Breast epithelium (tissue), 4 donors: ENCODE results near the gene TRIM33. TPM values are rescaled to one million over a fixed set of nuclear protein-coding genes. Genes with fewer than 3 reads are reported as not detected.

Experiments used
- DNase-seq, 2 donors: peaks; one replicate each; pipeline ENCODE4 v3.0.0-alpha.2; 2019; ENCODE audit warnings: low spot score in 2 of 2
- H3K27ac ChIP-seq, 2 donors: fragments of 200-600 bp; sonication (generic) in 1 of 2; one replicate each; pipeline ENCODE4 v1.5.1; 2016 to 2019; ENCODE audit warnings: mild to moderate bottlenecking in 1 of 2
- H3K27me3 ChIP-seq, 2 donors: fragments of 200-600 bp; sonication (generic) in 1 of 2; one replicate each; pipeline versions ENCODE4 v1.5.1 to v1.6.0; 2017 to 2019; ENCODE audit warnings: control low read depth in 1 of 2, mild to moderate bottlenecking in 1 of 2
- H3K36me3 ChIP-seq: fragments of 200-600 bp; one replicate; pipeline ENCODE4 v1.5.1; 2019
- H3K4me1 ChIP-seq, 2 donors: fragments of 200-600 bp; sonication (generic); one replicate each; pipeline ENCODE4 v1.5.1; 2016 to 2019; ENCODE audit warnings: control low read depth in 1 of 2
- H3K4me3 ChIP-seq, 3 donors: fragments of 200-600 bp; sonication (generic); 1 replicate in 2 of 3; 2 replicates in 1 of 3; pipeline ENCODE4 v1.5.1; 2016 to 2019; ENCODE audit warnings: mild to moderate bottlenecking in 3 of 3, moderate library complexity in 2 of 3
- H3K9me3 ChIP-seq, 2 donors: fragments of 200-600 bp; sonication (generic) in 1 of 2; one replicate each; pipeline ENCODE4 v1.5.1; 2016 to 2019; ENCODE audit warnings: control low read depth in 1 of 2
- POLR2A ChIP-seq: fragments of 450-650 bp; IDR thresholded peaks from one replicate; pipeline ENCODE4 v1.6.1; 2016; ENCODE audit warnings: antibody characterized with exemption, mild to moderate bottlenecking, moderate library complexity
- POLR2AphosphoS5 ChIP-seq, 3 donors: sonication (generic); formaldehyde crosslinking; IDR thresholded peaks; one replicate each; pipeline ENCODE4 v1.6.1; 2017; ENCODE audit warnings: antibody characterized with exemption in 3 of 3
- intact Hi-C: fragments of 100-400 bp; cut with DNase I; formaldehyde crosslinking; loops from one replicate; pipeline ENCODE4 v1.15.1; 2023; ENCODE audit warnings: low total_unique reads
- total RNA-seq, 3 donors: library from RNA; depleted of rRNA; stranded (reverse); fragments of >200 nt; gene quantifications; one replicate each; pipeline ENCODE4 v1.1.0, GENCODE V29; 2016
- TF ChIP-seq, protein P1 (sequence below), 3 donors: fragments of 450-650 bp; IDR thresholded peaks; one replicate each; pipeline ENCODE4 v1.5.1; 2016 to 2017; ENCODE audit warnings: antibody characterized with exemption in 3 of 3, mild to moderate bottlenecking in 3 of 3, moderate library complexity in 3 of 3

The TRIM33 gene
- total RNA-seq, 3 donors from 2014 or later = 40.8 to 80.9 (median 56.4) TPM

- Histone ChIP-seq H3K4me3 (no peak overlapping the region), H3K27me3 (no peaks in the 10 kb centered on the region), H3K27ac (no peak overlapping the region), H3K9me3 (no peaks in the 10 kb centered on the region), H3K4me1 (peaks cover 0 to 5% of the 10 kb centered on the region in 2 donors), H3K36me3 (no peaks in the 10 kb centered on the region)
- intact Hi-C loops = no loop called here
- no peak for DNase-seq
- TF ChIP-seq POLR2AphosphoS5 (IDR thresholded peaks at IDR 0.05) (no peak), POLR2A (no peak)
- TF ChIP-seq, protein P1, sequence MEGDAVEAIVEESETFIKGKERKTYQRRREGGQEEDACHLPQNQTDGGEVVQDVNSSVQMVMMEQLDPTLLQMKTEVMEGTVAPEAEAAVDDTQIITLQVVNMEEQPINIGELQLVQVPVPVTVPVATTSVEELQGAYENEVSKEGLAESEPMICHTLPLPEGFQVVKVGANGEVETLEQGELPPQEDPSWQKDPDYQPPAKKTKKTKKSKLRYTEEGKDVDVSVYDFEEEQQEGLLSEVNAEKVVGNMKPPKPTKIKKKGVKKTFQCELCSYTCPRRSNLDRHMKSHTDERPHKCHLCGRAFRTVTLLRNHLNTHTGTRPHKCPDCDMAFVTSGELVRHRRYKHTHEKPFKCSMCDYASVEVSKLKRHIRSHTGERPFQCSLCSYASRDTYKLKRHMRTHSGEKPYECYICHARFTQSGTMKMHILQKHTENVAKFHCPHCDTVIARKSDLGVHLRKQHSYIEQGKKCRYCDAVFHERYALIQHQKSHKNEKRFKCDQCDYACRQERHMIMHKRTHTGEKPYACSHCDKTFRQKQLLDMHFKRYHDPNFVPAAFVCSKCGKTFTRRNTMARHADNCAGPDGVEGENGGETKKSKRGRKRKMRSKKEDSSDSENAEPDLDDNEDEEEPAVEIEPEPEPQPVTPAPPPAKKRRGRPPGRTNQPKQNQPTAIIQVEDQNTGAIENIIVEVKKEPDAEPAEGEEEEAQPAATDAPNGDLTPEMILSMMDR (IDR thresholded peaks at IDR 0.05) = no peak
These were observed 14.9 kb downstream of the TRIM33 start for GRCh38 chr1:114496089-114496488.

DNA sequence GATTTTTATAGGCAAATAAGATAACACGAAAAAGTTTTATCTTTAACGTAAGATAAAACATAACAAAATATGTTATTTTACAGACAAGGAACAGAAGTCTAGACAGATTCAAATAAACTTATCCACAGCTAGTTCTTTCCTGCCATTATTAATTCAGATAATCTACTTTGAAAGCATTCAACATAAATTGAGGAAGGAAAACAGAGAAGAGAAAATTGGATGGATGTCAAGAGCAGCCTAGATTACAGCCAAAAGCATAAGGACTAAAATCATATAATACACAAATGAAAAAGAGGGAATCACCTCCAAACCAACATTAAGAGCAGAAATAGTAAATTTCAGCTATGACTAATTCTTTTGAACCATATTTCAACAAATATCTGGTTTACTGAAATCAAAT, 15.5 kb downstream of the TRIM33 start:
- H3K4me3 ChIP-seq = no peak overlapping the region
- DNase-seq = no peak
- TF ChIP-seq, protein P1 (IDR thresholded peaks at IDR 0.05) = no peak
- TF ChIP-seq POLR2A (no peak), POLR2AphosphoS5 (IDR thresholded peaks at IDR 0.05) (no peak)
- no peaks in the 10 kb centered on the region for H3K36me3 ChIP-seq
- H3K27me3 ChIP-seq = no peaks in the 10 kb centered on the region
- peaks cover 0 to 5% of the 10 kb centered on the region in 2 donors for H3K4me1 ChIP-seq
- intact Hi-C loops = no loop called here
- no peak overlapping the region for H3K27ac ChIP-seq
- no peaks in the 10 kb centered on the region for H3K9me3 ChIP-seq

GRCh38 chr1:114492978-114493377, 18.0 kb downstream of the TRIM33 start:
- intact Hi-C loops = no loop called here
- H3K27me3 ChIP-seq = no peaks in the 10 kb centered on the region
- DNase-seq = no peak
- TF ChIP-seq POLR2A (no peak), POLR2AphosphoS5 (IDR thresholded peaks at IDR 0.05) (no peak)
- TF ChIP-seq, protein P1 (IDR thresholded peaks at IDR 0.05) = no peak
- H3K4me3 ChIP-seq = no peak overlapping the region
- no peaks in the 10 kb centered on the region for H3K36me3 ChIP-seq
- H3K27ac ChIP-seq = no peak overlapping the region
- H3K4me1 ChIP-seq = peaks cover 0 to 5% of the 10 kb centered on the region in 2 donors
- H3K9me3 ChIP-seq = no peaks in the 10 kb centered on the region

DNA sequence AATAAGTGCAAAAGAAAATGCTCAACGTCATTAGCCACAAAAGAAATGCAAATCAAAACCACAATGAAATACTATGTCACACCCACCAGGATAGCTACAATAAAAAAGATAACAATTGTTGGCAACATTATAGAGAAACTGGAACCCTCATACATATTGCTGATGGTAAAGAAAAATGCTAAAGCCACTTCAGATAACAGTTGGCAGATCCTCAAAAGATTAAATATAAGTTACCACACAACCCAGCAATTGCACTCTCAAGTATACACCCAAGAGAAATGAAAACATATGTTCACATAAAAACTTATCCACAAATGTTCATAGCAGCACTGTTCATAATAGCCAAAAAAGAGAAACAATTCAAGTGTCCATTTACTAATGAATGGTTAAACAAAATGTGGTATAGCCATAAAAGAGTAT, 20.7 kb downstream of the TRIM33 start:
- no peaks in the 10 kb centered on the region for H3K4me1 ChIP-seq
- no peak overlapping the region for H3K27ac ChIP-seq
- no peak for DNase-seq
- TF ChIP-seq, protein P1 (IDR thresholded peaks at IDR 0.05) = no peak
- TF ChIP-seq POLR2A = no peak
- intact Hi-C loops = no loop called here
- H3K36me3 ChIP-seq = no peaks in the 10 kb centered on the region
- H3K4me3 ChIP-seq = no peak overlapping the region
- no peaks in the 10 kb centered on the region for H3K9me3 ChIP-seq
- no peaks in the 10 kb centered on the region for H3K27me3 ChIP-seq

- no peak overlapping the region for H3K27ac ChIP-seq
- no peaks in the 10 kb centered on the region for H3K27me3 ChIP-seq
- no peaks in the 10 kb centered on the region for H3K9me3 ChIP-seq
- TF ChIP-seq POLR2AphosphoS5 (IDR thresholded peaks at IDR 0.05) (no peak), POLR2A (no peak)
- TF ChIP-seq, protein P1 (IDR thresholded peaks at IDR 0.05) = no peak
- no peak for DNase-seq
- H3K4me1 ChIP-seq = no peaks in the 10 kb centered on the region
- intact Hi-C loops = no loop called here
- no peaks in the 10 kb centered on the region for H3K36me3 ChIP-seq
- H3K4me3 ChIP-seq = no peak overlapping the region
These were observed 22.3 kb downstream of the TRIM33 start for GRCh38 chr1:114488739-114489138.
